ENCODE measurements around the gene TPPP2.
"Not testable (repeated sequence)": the region's sequence is repeated elsewhere in the genome, so short reads cannot be mapped to it uniquely, and the experiment has no call there.

TPPP2 gene

DNA sequence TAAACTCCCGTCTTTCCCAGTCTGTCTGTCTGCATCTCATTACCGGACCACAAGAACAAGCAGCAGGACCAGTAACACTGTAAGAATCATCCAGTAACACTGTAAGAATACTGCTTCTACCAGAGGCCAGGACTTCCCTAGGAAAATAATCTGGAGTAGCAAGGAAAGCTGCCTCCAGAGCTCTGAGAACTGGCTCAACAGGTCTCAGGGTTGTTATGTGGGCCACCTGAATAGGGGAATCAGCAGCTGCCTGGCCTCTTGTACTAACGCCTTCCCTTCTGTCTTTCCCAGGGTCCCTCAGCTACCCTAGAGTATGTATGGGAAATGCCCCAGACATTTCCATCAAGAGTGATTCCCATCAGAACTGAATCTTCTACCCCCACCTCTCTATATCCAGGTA lies 31.9 kb upstream of the TPPP2 start:
- H3K9me3 ChIP-seq (ENCODE audit: insufficient read depth, low read depth, low read length), result no peaks in the 10 kb centered on the region
- no peak overlapping the region for H3K9ac ChIP-seq (ENCODE audit: low read depth, low read length)
- peaks cover 5% of the 10 kb centered on the region; the same call in 1 of the 2 replicates for H3K4me1 ChIP-seq (ENCODE audit: insufficient read depth, low read length)
- peaks cover 43% of the 10 kb centered on the region for H3K36me3 ChIP-seq (ENCODE audit: insufficient read depth, low read depth, low read length)
- no peak overlapping the region for H3K27ac ChIP-seq (ENCODE audit: low read length)
- H3K27me3 ChIP-seq (ENCODE audit: insufficient read depth, low read length), result no peaks in the 10 kb centered on the region
- H3K4me3 ChIP-seq (ENCODE audit: low read length), result no peak overlapping the region

DNA sequence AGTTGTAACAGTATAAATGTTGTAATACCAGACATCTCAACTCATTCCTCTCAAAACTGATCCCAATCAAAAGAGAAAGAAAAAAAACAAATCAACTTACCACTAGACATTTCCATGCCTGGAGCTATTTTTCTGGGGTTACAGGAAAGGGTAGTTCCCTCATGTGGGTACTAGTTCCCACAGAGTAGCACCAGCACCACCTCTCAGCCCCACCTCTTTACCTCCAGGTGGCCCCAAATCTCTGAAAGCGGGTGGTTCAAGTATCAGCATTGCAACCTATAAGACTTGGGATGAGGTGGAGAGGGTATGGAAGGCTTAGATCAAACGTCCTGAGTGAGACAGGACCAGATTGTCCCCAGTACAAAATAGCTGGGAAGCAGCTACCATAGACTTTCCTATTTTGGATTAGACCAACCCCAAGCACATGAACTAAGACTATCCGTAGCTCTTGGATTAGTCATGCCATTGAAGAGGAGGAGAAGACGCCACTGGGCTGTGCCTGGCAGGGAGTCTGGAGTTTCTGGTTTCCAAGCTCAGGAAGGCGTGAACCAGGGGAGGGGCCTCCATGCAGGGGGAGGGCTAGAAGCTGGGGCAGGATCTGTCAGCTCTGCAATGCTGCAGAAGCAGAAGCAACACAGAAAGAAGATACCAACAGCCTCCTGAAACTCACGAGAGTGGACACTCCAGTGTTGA lies 31.2 kb upstream of the TPPP2 start, which contains the start of gene SLC39A2:
SLC39A2 (plus strand) TSS at position 620 of the 693 bp plus-strand sequence. CDS start 154 bp downstream, outside the sequence.
- peak within 1 kb of the TSS; percentile 41; the same call in 1 of the 2 replicates for H3K4me3 ChIP-seq (ENCODE audit: low read length)
- H3K9me3 ChIP-seq (ENCODE audit: insufficient read depth, low read depth, low read length), result no peaks in the 10 kb centered on the region
- H3K27ac ChIP-seq (ENCODE audit: low read length), result no peak within 1 kb of the TSS
- peaks cover 5% of the 10 kb centered on the region; the same call in 1 of the 2 replicates for H3K4me1 ChIP-seq (ENCODE audit: insufficient read depth, low read length)
- no peak within 1 kb of the TSS for H3K9ac ChIP-seq (ENCODE audit: low read depth, low read length)
- no peaks in the 10 kb centered on the region for H3K27me3 ChIP-seq (ENCODE audit: insufficient read depth, low read length)
- peaks cover 36% of the 10 kb centered on the region for H3K36me3 ChIP-seq (ENCODE audit: insufficient read depth, low read depth, low read length)

DNA sequence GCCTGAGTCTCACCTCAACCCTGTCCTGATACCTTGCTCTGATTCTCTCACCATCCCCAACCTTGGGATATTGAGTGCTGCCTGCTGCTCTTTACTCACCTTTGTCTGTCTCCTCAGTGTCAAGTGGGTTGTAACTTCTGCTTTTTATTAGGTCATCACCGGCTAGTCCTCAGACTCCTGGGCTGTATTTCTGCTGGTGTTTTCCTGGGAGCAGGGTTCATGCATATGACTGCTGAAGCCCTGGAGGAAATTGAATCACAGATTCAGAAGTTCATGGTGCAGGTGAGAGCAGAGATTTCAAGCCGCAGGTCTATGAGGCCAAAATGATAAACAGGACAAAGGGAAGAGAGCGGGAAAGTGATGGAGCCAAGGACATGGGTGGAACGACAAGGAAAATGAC lies 30.4 kb upstream of the TPPP2 start:
- no peaks in the 10 kb centered on the region for H3K27me3 ChIP-seq (ENCODE audit: insufficient read depth, low read length)
- no peak overlapping the region for H3K9ac ChIP-seq (ENCODE audit: low read depth, low read length)
- no peaks in the 10 kb centered on the region for H3K9me3 ChIP-seq (ENCODE audit: insufficient read depth, low read depth, low read length)
- no peak overlapping the region for H3K4me3 ChIP-seq (ENCODE audit: low read length)
- peaks cover 28% of the 10 kb centered on the region for H3K36me3 ChIP-seq (ENCODE audit: insufficient read depth, low read depth, low read length)
- no peak overlapping the region for H3K27ac ChIP-seq (ENCODE audit: low read length)
- peaks cover 5% of the 10 kb centered on the region; the same call in 1 of the 2 replicates for H3K4me1 ChIP-seq (ENCODE audit: insufficient read depth, low read length)

DNA sequence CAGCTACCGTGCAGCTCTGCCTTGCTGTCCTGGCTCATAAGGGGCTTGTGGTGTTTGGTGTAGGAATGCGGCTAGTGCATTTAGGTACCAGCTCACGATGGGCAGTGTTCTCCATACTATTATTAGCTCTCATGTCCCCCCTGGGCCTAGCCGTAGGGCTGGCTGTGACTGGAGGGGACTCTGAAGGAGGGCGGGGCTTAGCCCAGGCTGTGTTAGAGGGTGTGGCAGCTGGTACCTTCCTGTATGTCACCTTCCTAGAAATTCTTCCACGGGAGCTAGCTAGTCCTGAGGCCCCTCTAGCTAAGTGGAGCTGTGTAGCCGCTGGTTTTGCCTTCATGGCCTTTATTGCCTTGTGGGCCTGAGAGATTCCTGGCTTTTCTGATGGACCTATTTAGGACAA lies 28.8 kb upstream of the TPPP2 start:
- H3K36me3 ChIP-seq (ENCODE audit: insufficient read depth, low read depth, low read length), result peaks cover 12% of the 10 kb centered on the region

DNA sequence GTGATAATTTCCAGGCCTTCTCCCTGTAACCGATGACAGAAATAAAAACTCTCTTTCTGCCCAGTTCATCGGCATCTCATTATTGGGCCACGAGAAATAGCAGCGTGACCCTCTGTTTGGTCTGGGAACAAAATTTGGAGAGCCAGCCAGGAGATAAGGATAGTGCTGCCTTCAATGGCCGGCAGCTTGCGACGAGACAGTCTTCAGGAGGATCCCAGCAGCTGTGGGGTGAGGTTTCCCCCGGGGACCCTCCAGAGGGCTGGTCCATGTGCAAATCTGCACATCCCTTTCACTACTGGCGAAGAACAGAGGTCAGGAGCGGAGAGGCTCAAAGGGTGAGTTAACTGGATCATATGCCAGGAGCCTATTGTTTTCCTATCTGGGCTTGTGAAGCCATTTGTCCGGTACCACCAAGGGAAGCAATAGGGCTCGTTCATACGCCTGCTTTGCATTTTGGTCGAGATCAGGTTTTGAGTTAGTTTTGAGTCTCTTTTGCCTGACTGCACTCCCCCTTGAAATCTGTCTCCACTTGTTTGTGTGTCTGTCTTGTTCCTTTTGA lies 26.1 kb upstream of the TPPP2 start:
- H3K4me3 ChIP-seq (ENCODE audit: low read length), result no peak overlapping the region

More for the DNA sequence above, 28.8 kb upstream of the TPPP2 start:
- no peak overlapping the region for H3K9ac ChIP-seq (ENCODE audit: low read depth, low read length)
- peaks cover 5% of the 10 kb centered on the region; the same call in 1 of the 2 replicates for H3K4me1 ChIP-seq (ENCODE audit: insufficient read depth, low read length)
- no peaks in the 10 kb centered on the region for H3K9me3 ChIP-seq (ENCODE audit: insufficient read depth, low read depth, low read length)
- H3K4me3 ChIP-seq (ENCODE audit: low read length), result no peak overlapping the region
- no peaks in the 10 kb centered on the region for H3K27me3 ChIP-seq (ENCODE audit: insufficient read depth, low read length)
- H3K27ac ChIP-seq (ENCODE audit: low read length), result no peak overlapping the region

DNA sequence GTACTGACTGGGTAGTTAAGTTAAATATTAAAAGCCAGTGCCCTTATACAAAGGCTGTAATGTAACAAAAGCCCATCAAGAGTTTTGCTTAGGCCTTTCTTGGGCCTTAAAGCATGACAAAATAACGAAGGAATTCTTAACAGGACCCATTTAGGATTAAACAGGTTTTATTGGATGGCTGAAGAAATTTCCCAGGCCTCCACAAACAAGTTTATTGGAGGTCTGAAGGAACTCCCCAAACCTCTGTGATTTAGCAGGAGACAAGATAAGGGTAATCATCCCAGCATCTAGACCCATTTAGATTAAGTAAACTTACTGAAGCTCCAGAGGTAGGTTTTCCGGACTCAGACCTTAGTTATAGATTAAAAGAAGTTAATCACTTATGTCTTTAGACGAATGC lies 20.3 kb upstream of the TPPP2 start:
- H3K9me3 ChIP-seq (ENCODE audit: insufficient read depth, low read depth, low read length); H3K4me1 ChIP-seq (ENCODE audit: insufficient read depth, low read length); H3K36me3 ChIP-seq (ENCODE audit: insufficient read depth, low read depth, low read length); H3K9ac ChIP-seq (ENCODE audit: low read depth, low read length); H3K27me3 ChIP-seq (ENCODE audit: insufficient read depth, low read length); H3K27ac ChIP-seq (ENCODE audit: low read length); H3K4me3 ChIP-seq (ENCODE audit: low read length): not testable (repeated sequence)

More for the DNA sequence above, 26.1 kb upstream of the TPPP2 start:
- Histone ChIP-seq H3K36me3 (ENCODE audit: insufficient read depth, low read depth, low read length) (no peaks in the 10 kb centered on the region), H3K9me3 (ENCODE audit: insufficient read depth, low read depth, low read length) (no peaks in the 10 kb centered on the region), H3K4me1 (ENCODE audit: insufficient read depth, low read length) (peaks cover under 1% of the 10 kb centered on the region; the same call in 1 of the 2 replicates), H3K9ac (ENCODE audit: low read depth, low read length) (no peak overlapping the region), H3K27ac (ENCODE audit: low read length) (no peak overlapping the region), H3K27me3 (ENCODE audit: insufficient read depth, low read length) (no peaks in the 10 kb centered on the region)

DNA sequence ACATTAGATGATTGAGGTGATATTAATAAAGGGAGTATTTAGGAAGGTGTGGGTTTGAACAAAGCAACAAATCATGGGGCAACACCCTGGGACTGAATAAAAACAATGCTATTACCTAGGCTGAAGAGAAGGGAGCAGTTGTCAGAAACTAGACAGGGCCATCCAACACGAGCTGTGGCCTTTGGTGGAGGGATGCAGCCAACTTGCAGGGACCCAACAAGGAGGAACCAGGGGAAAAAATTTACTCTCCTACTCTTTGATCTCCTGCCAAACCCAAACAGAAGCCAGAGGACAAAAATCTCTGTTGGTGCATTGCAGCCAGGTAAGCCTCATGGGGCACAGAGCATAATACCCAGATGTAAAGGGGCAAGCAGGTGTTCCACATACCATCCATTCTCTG lies 18.9 kb upstream of the TPPP2 start:
- H3K36me3 ChIP-seq (ENCODE audit: insufficient read depth, low read depth, low read length), result no peaks in the 10 kb centered on the region
- H3K9me3 ChIP-seq (ENCODE audit: insufficient read depth, low read depth, low read length), result no peaks in the 10 kb centered on the region
- H3K27ac ChIP-seq (ENCODE audit: low read length), result no peak overlapping the region
- no peak overlapping the region for H3K9ac ChIP-seq (ENCODE audit: low read depth, low read length)
- no peaks in the 10 kb centered on the region for H3K27me3 ChIP-seq (ENCODE audit: insufficient read depth, low read length)
- no peak overlapping the region for H3K4me3 ChIP-seq (ENCODE audit: low read length)
- H3K4me1 ChIP-seq (ENCODE audit: insufficient read depth, low read length), result peaks cover 8% of the 10 kb centered on the region; the same call in 1 of the 2 replicates

DNA sequence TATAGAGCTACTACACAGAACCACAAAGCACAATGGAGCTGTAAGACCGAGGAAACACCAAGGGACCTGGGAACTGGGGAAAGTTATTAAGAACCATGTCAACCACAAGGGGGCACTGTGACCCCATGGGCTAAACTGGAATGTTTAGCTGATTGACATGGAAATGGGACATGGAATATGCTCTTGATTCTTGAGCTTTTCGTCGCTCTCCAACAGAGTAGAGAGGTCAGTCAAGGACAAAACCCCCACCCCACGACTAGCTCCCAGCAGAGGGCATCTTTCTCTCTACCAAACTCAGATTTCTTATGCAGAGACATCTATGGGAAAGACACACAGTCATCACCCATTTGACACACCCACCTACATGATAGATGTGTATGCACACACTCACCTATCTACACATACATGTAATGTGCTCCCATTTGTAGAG lies 15.2 kb upstream of the TPPP2 start:
- H3K27ac ChIP-seq (ENCODE audit: low read length), result no peak overlapping the region
- H3K9ac ChIP-seq (ENCODE audit: low read depth, low read length), result no peak overlapping the region
- H3K4me1 ChIP-seq (ENCODE audit: insufficient read depth, low read length), result peaks cover 5% of the 10 kb centered on the region; the same call in 1 of the 2 replicates
- H3K4me3 ChIP-seq (ENCODE audit: low read length), result no peak overlapping the region
- no peaks in the 10 kb centered on the region; the same call in 1 of the 2 replicates for H3K36me3 ChIP-seq (ENCODE audit: insufficient read depth, low read depth, low read length)
- H3K27me3 ChIP-seq (ENCODE audit: insufficient read depth, low read length), result no peaks in the 10 kb centered on the region
- no peaks in the 10 kb centered on the region for H3K9me3 ChIP-seq (ENCODE audit: insufficient read depth, low read depth, low read length)

DNA sequence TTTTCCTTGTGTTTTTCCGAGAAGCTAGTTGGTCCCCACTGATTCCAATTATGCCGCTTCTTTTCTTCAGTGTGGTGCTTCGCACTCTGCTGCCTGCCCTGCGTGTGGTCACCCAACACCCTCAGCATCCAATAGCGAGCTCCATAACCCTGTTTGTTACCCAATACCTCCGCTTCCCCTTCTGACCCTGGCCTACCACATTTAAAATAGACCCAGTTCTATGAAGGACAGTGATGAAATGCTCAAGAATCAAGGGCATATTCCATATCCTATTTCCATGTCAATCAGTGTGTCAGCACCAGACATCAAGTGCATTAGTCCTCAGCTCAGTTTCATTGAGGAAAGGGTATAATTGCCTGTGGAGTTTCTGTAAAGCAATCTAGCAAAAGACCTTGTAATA lies 14.7 kb upstream of the TPPP2 start:
- Histone ChIP-seq H3K4me1 (ENCODE audit: insufficient read depth, low read length) (peaks cover 5% of the 10 kb centered on the region; the same call in 1 of the 2 replicates), H3K27me3 (ENCODE audit: insufficient read depth, low read length) (no peaks in the 10 kb centered on the region), H3K27ac (ENCODE audit: low read length) (no peak overlapping the region), H3K36me3 (ENCODE audit: insufficient read depth, low read depth, low read length) (no peaks in the 10 kb centered on the region; the same call in 1 of the 2 replicates), H3K9ac (ENCODE audit: low read depth, low read length) (no peak overlapping the region), H3K9me3 (ENCODE audit: insufficient read depth, low read depth, low read length) (no peaks in the 10 kb centered on the region), H3K4me3 (ENCODE audit: low read length) (no peak overlapping the region)

DNA sequence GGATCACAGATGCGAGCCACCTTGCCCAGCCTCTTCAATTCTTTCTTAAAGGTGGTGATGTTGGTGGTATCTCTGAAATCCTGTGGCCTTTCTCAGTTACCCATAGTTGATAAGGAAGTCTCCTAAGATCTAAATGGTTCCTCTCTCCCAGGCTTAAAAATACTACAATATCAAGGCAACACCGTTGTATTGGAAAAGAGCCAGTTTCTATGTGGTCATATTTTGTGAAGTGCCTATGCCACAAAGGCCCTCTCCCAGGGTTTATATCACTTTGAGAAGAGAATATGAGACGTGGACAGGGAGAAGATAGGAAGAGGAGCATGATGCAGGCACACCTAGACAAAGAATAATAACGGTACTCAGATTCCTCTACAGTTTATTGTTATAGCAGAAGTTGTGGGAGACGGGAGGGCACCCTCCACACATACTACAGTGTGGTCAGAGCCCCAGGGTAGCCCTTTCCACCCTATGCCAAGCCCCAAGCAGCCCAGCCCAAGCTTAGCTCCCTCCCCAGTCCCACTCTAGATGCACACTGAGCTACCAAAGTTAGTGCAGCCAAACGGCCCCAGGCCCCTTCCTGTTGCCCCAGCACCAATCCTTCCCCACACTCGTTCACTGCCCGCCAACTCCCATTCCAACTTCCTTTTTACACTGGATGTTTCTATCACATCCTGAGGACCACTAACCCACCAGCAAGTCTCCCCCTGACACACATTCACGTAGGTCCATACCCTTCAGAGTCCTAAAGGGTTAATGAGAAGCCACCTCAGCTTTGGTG lies 13.4 kb upstream of the TPPP2 start:
- no peaks in the 10 kb centered on the region for H3K9me3 ChIP-seq (ENCODE audit: insufficient read depth, low read depth, low read length)
- peaks cover 5% of the 10 kb centered on the region; the same call in 1 of the 2 replicates for H3K4me1 ChIP-seq (ENCODE audit: insufficient read depth, low read length)
- H3K9ac ChIP-seq (ENCODE audit: low read depth, low read length), result no peak overlapping the region
- H3K27ac ChIP-seq (ENCODE audit: low read length), result no peak overlapping the region
- no peaks in the 10 kb centered on the region for H3K27me3 ChIP-seq (ENCODE audit: insufficient read depth, low read length)
- H3K4me3 ChIP-seq (ENCODE audit: low read length), result no peak overlapping the region
- peaks cover 5% of the 10 kb centered on the region; the same call in 1 of the 2 replicates for H3K36me3 ChIP-seq (ENCODE audit: insufficient read depth, low read depth, low read length)

DNA sequence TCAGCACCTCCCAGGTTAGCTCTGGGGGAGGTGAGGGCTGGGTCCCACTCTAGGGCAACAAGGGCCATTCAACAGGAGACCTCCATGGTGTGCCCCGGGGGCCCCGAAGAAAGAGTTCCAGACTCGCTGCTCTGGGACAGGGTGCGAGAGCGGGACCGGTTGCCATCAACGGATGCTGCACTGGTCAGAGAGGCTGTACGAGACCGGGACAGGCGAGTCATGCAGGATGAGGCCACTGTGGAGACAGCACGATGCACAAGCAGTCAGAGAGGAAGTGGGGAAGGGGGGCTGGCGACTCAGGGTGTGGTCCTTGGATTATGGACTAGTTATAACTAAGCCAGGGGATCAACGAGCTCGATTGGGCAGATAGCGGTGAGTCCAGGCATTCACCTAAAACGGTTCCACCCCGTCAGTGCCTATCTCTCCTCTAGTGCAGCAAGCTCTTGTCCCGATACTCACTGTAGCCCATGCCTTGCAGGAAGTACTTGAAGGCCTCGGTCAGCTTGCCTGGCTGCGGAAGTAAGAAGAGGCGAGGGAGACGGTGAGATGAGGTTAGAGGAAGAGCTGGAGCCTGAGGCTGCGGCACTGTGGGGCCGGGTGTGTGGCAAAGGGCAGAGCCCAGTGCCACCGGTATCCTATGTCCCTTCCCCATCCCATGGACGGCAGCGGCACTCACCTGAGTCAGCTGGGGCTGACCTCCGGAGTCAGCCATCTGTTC lies 12.3 kb upstream of the TPPP2 start:
- Histone ChIP-seq H3K4me3 (ENCODE audit: low read length) (no peak overlapping the region), H3K9ac (ENCODE audit: low read depth, low read length) (no peak overlapping the region), H3K27me3 (ENCODE audit: insufficient read depth, low read length) (peaks cover 10% of the 10 kb centered on the region), H3K9me3 (ENCODE audit: insufficient read depth, low read depth, low read length) (no peaks in the 10 kb centered on the region), H3K36me3 (ENCODE audit: insufficient read depth, low read depth, low read length) (peaks cover 5% of the 10 kb centered on the region; the same call in 1 of the 2 replicates), H3K4me1 (ENCODE audit: insufficient read depth, low read length) (peaks cover 5% of the 10 kb centered on the region; the same call in 1 of the 2 replicates), H3K27ac (ENCODE audit: low read length) (no peak overlapping the region)

All from iPS-20b (cell line).